ENCODE data around the gene PODXL2. TPM values are rescaled to one million over a fixed set of nuclear protein-coding genes. Genes with fewer than 3 reads are reported as not detected.

The PODXL2 gene
- total and polyA plus RNA-seq, 8 donors = 2.9 to 18.0 (median 14.5) TPM

DNA sequence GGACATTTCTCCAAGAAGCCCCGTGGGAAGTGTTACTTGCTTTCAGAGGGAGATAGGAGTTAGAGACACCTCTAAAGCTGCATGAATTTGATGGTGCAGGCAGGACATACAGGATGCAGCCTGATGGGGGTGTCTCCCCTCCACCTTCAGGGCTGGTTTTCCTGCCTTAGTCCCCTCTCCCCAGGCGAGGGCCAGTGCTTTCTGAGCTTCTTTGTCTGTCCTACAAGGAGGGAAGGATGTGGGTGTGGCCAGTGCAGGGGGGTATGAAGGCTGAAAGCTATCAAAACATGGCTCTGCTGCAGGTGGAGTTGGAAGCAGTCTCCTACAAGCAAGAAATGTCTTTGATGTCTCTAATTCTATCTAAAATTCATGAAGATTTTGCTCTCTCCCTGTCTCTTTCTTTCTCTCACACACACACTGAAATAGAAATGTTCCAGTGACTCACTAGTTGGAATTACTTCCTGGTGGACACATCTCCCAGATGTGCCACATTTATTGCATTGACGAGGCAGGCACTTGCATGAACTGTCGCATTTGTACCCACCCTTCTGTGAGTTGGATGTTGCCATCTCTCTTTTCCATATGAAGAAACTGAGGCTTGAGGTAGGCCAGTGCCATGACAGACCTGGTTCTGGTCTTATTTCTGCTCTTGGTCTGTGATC is 13.9 kb upstream of the PODXL2 start:
- intact Hi-C loops (cut with DNase I) = no loop called here
- ATAC-seq (no peak), DNase-seq (no peak)
- H3K27ac ChIP-seq = no peak overlapping the region
- no peak overlapping the region for H3K4me3 ChIP-seq
- no peaks in the 10 kb centered on the region for H3K4me1 ChIP-seq
- H3K27me3 ChIP-seq = no peaks in the 10 kb centered on the region
- H3K9me3 ChIP-seq = no peaks in the 10 kb centered on the region
- TF ChIP-seq, protein P1, sequence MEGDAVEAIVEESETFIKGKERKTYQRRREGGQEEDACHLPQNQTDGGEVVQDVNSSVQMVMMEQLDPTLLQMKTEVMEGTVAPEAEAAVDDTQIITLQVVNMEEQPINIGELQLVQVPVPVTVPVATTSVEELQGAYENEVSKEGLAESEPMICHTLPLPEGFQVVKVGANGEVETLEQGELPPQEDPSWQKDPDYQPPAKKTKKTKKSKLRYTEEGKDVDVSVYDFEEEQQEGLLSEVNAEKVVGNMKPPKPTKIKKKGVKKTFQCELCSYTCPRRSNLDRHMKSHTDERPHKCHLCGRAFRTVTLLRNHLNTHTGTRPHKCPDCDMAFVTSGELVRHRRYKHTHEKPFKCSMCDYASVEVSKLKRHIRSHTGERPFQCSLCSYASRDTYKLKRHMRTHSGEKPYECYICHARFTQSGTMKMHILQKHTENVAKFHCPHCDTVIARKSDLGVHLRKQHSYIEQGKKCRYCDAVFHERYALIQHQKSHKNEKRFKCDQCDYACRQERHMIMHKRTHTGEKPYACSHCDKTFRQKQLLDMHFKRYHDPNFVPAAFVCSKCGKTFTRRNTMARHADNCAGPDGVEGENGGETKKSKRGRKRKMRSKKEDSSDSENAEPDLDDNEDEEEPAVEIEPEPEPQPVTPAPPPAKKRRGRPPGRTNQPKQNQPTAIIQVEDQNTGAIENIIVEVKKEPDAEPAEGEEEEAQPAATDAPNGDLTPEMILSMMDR (IDR thresholded peaks at IDR 0.05) = no peak
- peaks cover 0 to 68% of the 10 kb centered on the region in 2 donors for H3K36me3 ChIP-seq

DNA sequence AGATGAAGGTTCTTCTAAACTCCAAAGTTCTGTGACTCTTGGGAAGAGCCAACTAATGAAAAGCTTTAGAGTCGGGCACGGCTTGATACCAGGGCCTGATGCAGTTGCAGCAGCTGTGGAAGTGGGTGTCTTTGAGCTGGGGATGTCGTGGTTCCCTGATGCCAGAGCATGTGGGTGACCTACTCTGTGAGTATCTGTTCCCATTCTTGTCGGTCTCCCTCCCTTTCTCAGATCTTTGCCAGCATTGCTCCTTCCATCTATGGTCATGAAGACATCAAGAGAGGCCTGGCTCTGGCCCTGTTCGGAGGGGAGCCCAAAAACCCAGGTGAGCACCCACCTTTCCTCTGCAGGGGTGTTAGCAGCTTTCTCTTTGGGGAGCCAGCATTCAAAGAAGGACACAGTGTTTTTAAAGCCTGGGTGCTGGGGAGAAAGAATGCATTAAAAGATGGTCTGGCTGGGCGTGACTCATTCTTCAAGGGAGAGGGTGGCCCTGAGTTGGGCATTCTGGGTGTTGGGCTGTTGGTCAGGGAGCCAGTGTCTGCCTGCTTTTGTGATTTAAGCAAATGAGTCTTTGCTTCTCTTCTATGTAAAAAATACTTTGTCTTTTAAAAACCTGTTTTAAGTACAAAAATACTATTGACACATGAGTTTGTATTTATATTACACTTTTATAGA is 13.2 kb upstream of the PODXL2 start:
- TF ChIP-seq, protein P1 (IDR thresholded peaks at IDR 0.05) = no peak
- Histone ChIP-seq H3K9me3 (no peaks in the 10 kb centered on the region), H3K27ac (no peak overlapping the region), H3K4me1 (no peaks in the 10 kb centered on the region), H3K4me3 (no peak overlapping the region), H3K36me3 (peaks cover 0 to 68% of the 10 kb centered on the region in 2 donors), H3K27me3 (no peaks in the 10 kb centered on the region)
- DNase-seq (no peak), ATAC-seq (no peak)
- intact Hi-C loops (cut with DNase I) = no loop called here

DNA sequence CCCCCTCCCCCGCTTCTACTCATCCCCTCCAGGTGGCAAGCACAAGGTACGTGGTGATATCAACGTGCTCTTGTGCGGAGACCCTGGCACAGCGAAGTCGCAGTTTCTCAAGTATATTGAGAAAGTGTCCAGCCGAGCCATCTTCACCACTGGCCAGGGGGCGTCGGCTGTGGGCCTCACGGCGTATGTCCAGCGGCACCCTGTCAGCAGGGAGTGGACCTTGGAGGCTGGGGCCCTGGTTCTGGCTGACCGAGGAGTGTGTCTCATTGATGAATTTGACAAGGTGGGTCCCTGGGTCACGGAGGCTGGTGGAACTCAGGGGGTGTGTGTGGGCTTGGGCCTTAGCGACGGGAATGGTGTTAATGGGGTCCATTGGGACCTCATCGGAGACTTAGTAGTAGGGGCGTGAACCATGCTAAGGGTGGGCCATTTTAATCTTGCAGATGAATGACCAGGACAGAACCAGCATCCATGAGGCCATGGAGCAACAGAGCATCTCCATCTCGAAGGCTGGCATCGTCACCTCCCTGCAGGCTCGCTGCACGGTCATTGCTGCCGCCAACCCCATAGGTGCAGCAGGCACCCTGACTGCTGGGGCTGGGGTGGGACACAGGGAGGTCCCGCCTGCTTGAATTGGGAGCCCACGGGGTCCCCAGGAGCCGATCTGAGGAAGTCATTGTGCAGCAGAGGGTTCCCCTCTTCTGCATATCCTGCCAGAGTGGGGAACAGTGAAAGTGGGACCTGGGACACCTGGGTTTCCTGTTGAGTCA is 12.0 kb upstream of the PODXL2 start:
- DNase-seq = no peak
- H3K9me3 ChIP-seq = no peaks in the 10 kb centered on the region
- no peak overlapping the region for H3K4me3 ChIP-seq
- H3K27me3 ChIP-seq = no peaks in the 10 kb centered on the region
- peaks cover 0 to 75% of the 10 kb centered on the region in 2 donors for H3K36me3 ChIP-seq
- no peaks in the 10 kb centered on the region for H3K4me1 ChIP-seq
- H3K27ac ChIP-seq = no peak overlapping the region
- ATAC-seq = no peak
- intact Hi-C loops (cut with DNase I) = no loop called here
- TF ChIP-seq, protein P1 (IDR thresholded peaks at IDR 0.05) = no peak

DNA sequence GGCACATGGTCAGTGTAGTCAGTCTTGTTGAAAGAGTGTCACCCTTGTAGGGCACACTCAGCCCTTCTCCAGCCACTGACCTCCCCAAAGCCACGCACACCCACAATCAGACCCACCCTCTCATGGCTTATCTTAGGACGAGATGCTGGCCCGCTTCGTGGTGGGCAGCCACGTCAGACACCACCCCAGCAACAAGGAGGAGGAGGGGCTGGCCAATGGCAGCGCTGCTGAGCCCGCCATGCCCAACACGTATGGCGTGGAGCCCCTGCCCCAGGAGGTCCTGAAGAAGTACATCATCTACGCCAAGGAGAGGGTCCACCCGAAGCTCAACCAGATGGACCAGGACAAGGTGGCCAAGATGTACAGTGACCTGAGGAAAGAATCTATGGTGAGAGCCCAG is 10.1 kb upstream of the PODXL2 start:
- Histone ChIP-seq H3K36me3 (peaks cover 0 to 78% of the 10 kb centered on the region in 2 donors), H3K27me3 (no peaks in the 10 kb centered on the region), H3K9me3 (no peaks in the 10 kb centered on the region), H3K4me1 (no peaks in the 10 kb centered on the region), H3K4me3 (no peak overlapping the region), H3K27ac (no peak overlapping the region)
- intact Hi-C loops (cut with DNase I) = no loop called here
- ATAC-seq (no peak), DNase-seq (no peak)
- TF ChIP-seq, protein P1 (IDR thresholded peaks at IDR 0.05) = no peak

Measured in left lung (tissue), 10 donors.